ENCODE results near the gene FANCE. TPM values are rescaled to one million over a fixed set of nuclear protein-coding genes. Genes with fewer than 3 reads are reported as not detected.

The FANCE gene
- polyA plus RNA-seq, 2 of the 4 experiments (the other 2 are of a cell fraction): 3.1 to 3.5 TPM

- 90% methylated on average over 4 of the region's 4 CpGs for WGBS (ENCODE audit: missing lambda C conversion rate)
- DNase-seq (ENCODE audit: low read depth in 1 of 2, low spot score in 1 of 2) (no peak), FAIRE-seq (no peak), ATAC-seq (no peak)
- H3K27ac ChIP-seq: no peak overlapping the region
- H3K9me3 ChIP-seq: no peaks in the 10 kb centered on the region
- CTCF ChIA-PET: interaction anchor here (1.4 to 1.5 kb wide), 2 partner anchors 10 to 14 kb away, joined by 3 to 4 read pairs; no protein-coding TSS in a partner anchor
- H3K4me3 ChIP-seq: no peak overlapping the region
- H3K4me1 ChIP-seq: peaks cover 4% of the 10 kb centered on the region; the same call in 2 of the 3 replicates
- no peak overlapping the region for H3K4me2 ChIP-seq
- TF ChIP-seq TFCP2L1 (CRISPR knock-in tag; IDR thresholded peaks at IDR 0.05) (no peak), HOXB5 (CRISPR knock-in tag; IDR thresholded peaks at IDR 0.05) (no peak), NR3C1 (IDR thresholded peaks at IDR 0.05) (no peak), RFX5 (IDR thresholded peaks at IDR 0.05) (no peak), ZSCAN20 (CRISPR knock-in tag; IDR thresholded peaks at IDR 0.05) (no peak), HDAC2 (IDR thresholded peaks at IDR 0.05) (no peak), POLR2AphosphoS2 (conservative IDR thresholded peaks at IDR 0.05; ENCODE audit: low read length) (no peak), KDM1A (IDR thresholded peaks at IDR 0.05; ENCODE audit: low read depth) (no peak)
- TF ChIP-seq, protein P1, sequence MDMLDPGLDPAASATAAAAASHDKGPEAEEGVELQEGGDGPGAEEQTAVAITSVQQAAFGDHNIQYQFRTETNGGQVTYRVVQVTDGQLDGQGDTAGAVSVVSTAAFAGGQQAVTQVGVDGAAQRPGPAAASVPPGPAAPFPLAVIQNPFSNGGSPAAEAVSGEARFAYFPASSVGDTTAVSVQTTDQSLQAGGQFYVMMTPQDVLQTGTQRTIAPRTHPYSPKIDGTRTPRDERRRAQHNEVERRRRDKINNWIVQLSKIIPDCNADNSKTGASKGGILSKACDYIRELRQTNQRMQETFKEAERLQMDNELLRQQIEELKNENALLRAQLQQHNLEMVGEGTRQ (IDR thresholded peaks at IDR 0.05): no peak
- POLR2A ChIA-PET: interaction anchor here (0.6 kb wide), 1 partner anchor 117 kb away, joined by 3 read pairs; no protein-coding TSS in a partner anchor
These were observed 11.2 kb downstream of the FANCE start for GRCh38 chr6:35463292-35463691.

DNA sequence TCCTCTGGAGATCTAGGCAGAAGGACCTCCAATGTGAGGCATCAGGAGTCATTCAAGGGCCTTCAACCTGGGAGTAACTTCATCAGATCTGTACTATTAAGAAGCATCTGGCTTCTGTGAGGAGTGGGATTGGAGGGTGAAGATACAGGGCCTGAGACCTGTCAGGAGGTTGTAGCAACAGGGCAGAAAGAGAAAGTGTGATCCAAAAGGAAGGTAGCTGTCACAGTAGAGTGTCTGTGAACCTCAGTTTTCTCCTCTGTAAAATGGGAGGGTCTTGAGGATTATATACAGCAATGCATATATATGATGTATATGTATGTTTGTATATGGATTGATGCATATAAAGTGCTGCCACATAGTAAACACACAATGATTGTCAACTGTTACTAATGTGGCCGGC, 13.5 kb downstream of the FANCE start:
- TF ChIP-seq ZC3H11A (IDR thresholded peaks at IDR 0.05) (no peak), RARB (CRISPR knock-in tag; IDR thresholded peaks at IDR 0.05) (no peak), RFX5 (IDR thresholded peaks at IDR 0.05) (no peak), FOSL2 (IDR thresholded peaks at IDR 0.05) (no peak), FOSL2 (CRISPR knock-in tag; IDR thresholded peaks at IDR 0.05) (no peak), RCOR1 (IDR thresholded peaks at IDR 0.05; ENCODE audit: low read depth, low read length) (no peak), BHLHE40 (IDR thresholded peaks at IDR 0.05; ENCODE audit: low read depth, low read length) (no peak), CEBPB (IDR thresholded peaks at IDR 0.05) (no peak), ATOH8 (CRISPR knock-in tag; IDR thresholded peaks at IDR 0.05; ENCODE audit: low read depth) (no peak), GATA3 (IDR thresholded peaks at IDR 0.05; ENCODE audit: borderline replicate concordance) (no peak), ESRRA (IDR thresholded peaks at IDR 0.05; ENCODE audit: borderline replicate concordance, low read length) (no peak), FOXS1 (CRISPR knock-in tag; IDR thresholded peaks at IDR 0.05) (no peak)
- TF ChIP-seq, protein P2, sequence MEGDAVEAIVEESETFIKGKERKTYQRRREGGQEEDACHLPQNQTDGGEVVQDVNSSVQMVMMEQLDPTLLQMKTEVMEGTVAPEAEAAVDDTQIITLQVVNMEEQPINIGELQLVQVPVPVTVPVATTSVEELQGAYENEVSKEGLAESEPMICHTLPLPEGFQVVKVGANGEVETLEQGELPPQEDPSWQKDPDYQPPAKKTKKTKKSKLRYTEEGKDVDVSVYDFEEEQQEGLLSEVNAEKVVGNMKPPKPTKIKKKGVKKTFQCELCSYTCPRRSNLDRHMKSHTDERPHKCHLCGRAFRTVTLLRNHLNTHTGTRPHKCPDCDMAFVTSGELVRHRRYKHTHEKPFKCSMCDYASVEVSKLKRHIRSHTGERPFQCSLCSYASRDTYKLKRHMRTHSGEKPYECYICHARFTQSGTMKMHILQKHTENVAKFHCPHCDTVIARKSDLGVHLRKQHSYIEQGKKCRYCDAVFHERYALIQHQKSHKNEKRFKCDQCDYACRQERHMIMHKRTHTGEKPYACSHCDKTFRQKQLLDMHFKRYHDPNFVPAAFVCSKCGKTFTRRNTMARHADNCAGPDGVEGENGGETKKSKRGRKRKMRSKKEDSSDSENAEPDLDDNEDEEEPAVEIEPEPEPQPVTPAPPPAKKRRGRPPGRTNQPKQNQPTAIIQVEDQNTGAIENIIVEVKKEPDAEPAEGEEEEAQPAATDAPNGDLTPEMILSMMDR (IDR thresholded peaks at IDR 0.05): no peak
- TF ChIP-seq, protein P1 (IDR thresholded peaks at IDR 0.05): no peak
- POLR2A ChIA-PET: no interaction called here
- WGBS (ENCODE audit: missing lambda C conversion rate): 93% methylated on average over 1 of the region's 1 CpG

More for the DNA sequence above, 13.5 kb downstream of the FANCE start:
- ATAC-seq (no peak), DNase-seq (ENCODE audit: low read depth in 1 of 2, low spot score in 1 of 2) (no peak), FAIRE-seq (no peak)
- H3K4me3 ChIP-seq: no peak overlapping the region
- H3K9me3 ChIP-seq: no peaks in the 10 kb centered on the region
- CTCF ChIA-PET: interaction anchor here (0.9 to 5.3 kb wide), 6 partner anchors 10 to 271 kb away, joined by 3 to 48 read pairs (median 8); partner anchors contain the start of genes ARMC12, FANCE and PPARD
- no peak overlapping the region for H3K4me2 ChIP-seq
- peaks cover 12% of the 10 kb centered on the region for H3K4me1 ChIP-seq
- H3K27ac ChIP-seq: no peak overlapping the region

Data from A549 (cell line).